ENCODE measurements around the gene VKORC1L1. TPM values are rescaled to one million over a fixed set of nuclear protein-coding genes. Genes with fewer than 3 reads are reported as not detected.
"Not testable (repeated sequence)": the region's sequence is repeated elsewhere in the genome, so short reads cannot be mapped to it uniquely, and the experiment has no call there.

Gene VKORC1L1
- total and polyA plus RNA-seq, 9 donors, result 11.0 to 24.4 (median 20.4) TPM

GRCh38 chr7:65983965-65984658, 111.2 kb downstream of the VKORC1L1 start:
- no peaks in the 10 kb centered on the region for H3K9me3 ChIP-seq (replicated peaks; ENCODE audit: control insufficient read depth, low read depth, low read length)
- no peaks in the 10 kb centered on the region for H3K27me3 ChIP-seq (ENCODE audit: control insufficient read depth, insufficient read depth, low read length)
- peaks cover 12% of the 10 kb centered on the region for H3K36me3 ChIP-seq (ENCODE audit: control insufficient read depth, insufficient read depth, low read length)
- no peak overlapping the region for H3K27ac ChIP-seq (ENCODE audit: low read length)
- no peak overlapping the region for H3K4me3 ChIP-seq (ENCODE audit: low read length)
- WGBS (ENCODE audit: insufficient coverage), result 91% methylated on average over 9 of the region's 10 CpGs
- DNase-seq, result no peak
- peaks cover 18% of the 10 kb centered on the region for H3K4me1 ChIP-seq (ENCODE audit: control insufficient read depth, insufficient read depth, low read length)

GRCh38 chr7:65988084-65988483, 115.2 kb downstream of the VKORC1L1 start:
- no peaks in the 10 kb centered on the region for H3K4me1 ChIP-seq (ENCODE audit: control insufficient read depth, insufficient read depth, low read length)
- no peaks in the 10 kb centered on the region for H3K9me3 ChIP-seq (replicated peaks; ENCODE audit: control insufficient read depth, low read depth, low read length)
- DNase-seq, result no peak
- WGBS (ENCODE audit: insufficient coverage), result 80% methylated on average over 2 of the region's 4 CpGs
- no peaks in the 10 kb centered on the region for H3K27me3 ChIP-seq (ENCODE audit: control insufficient read depth, insufficient read depth, low read length)
- H3K4me3 ChIP-seq (ENCODE audit: low read length), result no peak overlapping the region
- no peak overlapping the region for H3K27ac ChIP-seq (ENCODE audit: low read length)
- H3K36me3 ChIP-seq (ENCODE audit: control insufficient read depth, insufficient read depth, low read length), result no peaks in the 10 kb centered on the region

GRCh38 chr7:65988503-65988902, 115.6 kb downstream of the VKORC1L1 start:
- whole genome bisulfite sequencing (ENCODE audit: insufficient coverage), result no CpG with 5 or more reads among the region's 1 CpG
- not testable (repeated sequence) for DNase-seq; H3K27me3 ChIP-seq (ENCODE audit: control insufficient read depth, insufficient read depth, low read length); H3K4me1 ChIP-seq (ENCODE audit: control insufficient read depth, insufficient read depth, low read length); H3K36me3 ChIP-seq (ENCODE audit: control insufficient read depth, insufficient read depth, low read length); H3K27ac ChIP-seq (ENCODE audit: low read length); H3K9me3 ChIP-seq (replicated peaks; ENCODE audit: control insufficient read depth, low read depth, low read length); H3K4me3 ChIP-seq (ENCODE audit: low read length)

GRCh38 chr7:65989694-65990080, 116.8 kb downstream of the VKORC1L1 start:
- Histone ChIP-seq H3K27me3 (ENCODE audit: control insufficient read depth, insufficient read depth, low read length) (no peaks in the 10 kb centered on the region), H3K27ac (ENCODE audit: low read length) (no peak overlapping the region), H3K4me1 (ENCODE audit: control insufficient read depth, insufficient read depth, low read length) (no peaks in the 10 kb centered on the region), H3K9me3 (replicated peaks; ENCODE audit: control insufficient read depth, low read depth, low read length) (no peaks in the 10 kb centered on the region), H3K4me3 (ENCODE audit: low read length) (no peak overlapping the region), H3K36me3 (ENCODE audit: control insufficient read depth, insufficient read depth, low read length) (no peaks in the 10 kb centered on the region)
- DNase-seq, result no peak
- no CpG with 5 or more reads among the region's 3 CpGs for WGBS (ENCODE audit: insufficient coverage)

- H3K9me3 ChIP-seq (replicated peaks; ENCODE audit: control insufficient read depth, low read depth, low read length); H3K27ac ChIP-seq (ENCODE audit: low read length); H3K36me3 ChIP-seq (ENCODE audit: control insufficient read depth, insufficient read depth, low read length); DNase-seq; H3K4me3 ChIP-seq (ENCODE audit: low read length); H3K27me3 ChIP-seq (ENCODE audit: control insufficient read depth, insufficient read depth, low read length); H3K4me1 ChIP-seq (ENCODE audit: control insufficient read depth, insufficient read depth, low read length): not testable (repeated sequence)
- no CpG with 5 or more reads among the region's 5 CpGs for WGBS (ENCODE audit: insufficient coverage)
Measured at GRCh38 chr7:65991829-65992228, 119.0 kb downstream of the VKORC1L1 start.

DNA sequence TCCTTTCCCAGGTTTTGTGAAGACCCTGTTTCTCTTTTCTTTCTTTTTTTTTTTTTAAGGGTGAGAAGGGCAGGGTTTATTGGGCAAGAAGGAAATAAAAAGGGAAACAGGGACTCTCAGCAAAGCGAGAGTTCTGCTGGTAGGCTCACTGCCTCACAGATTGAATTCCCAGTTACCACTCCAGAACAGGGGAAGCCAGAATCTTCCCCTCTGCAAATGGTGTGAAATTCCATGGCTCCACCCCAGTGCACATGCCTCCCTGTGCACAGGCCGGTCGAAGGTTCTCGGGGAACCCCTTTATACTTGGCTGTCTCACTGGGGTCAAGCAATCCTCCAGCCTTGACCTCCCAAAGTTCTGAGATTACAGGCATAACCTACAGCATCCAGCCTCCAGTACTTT, 119.7 kb downstream of the VKORC1L1 start:
- Histone ChIP-seq H3K27ac (ENCODE audit: low read length) (no peak overlapping the region), H3K27me3 (ENCODE audit: control insufficient read depth, insufficient read depth, low read length) (no peaks in the 10 kb centered on the region), H3K4me3 (ENCODE audit: low read length) (no peak overlapping the region), H3K36me3 (ENCODE audit: control insufficient read depth, insufficient read depth, low read length) (no peaks in the 10 kb centered on the region), H3K4me1 (ENCODE audit: control insufficient read depth, insufficient read depth, low read length) (no peaks in the 10 kb centered on the region), H3K9me3 (replicated peaks; ENCODE audit: control insufficient read depth, low read depth, low read length) (no peaks in the 10 kb centered on the region)
- 70% methylated on average over 3 of the region's 4 CpGs for WGBS (ENCODE audit: insufficient coverage)
- no peak for DNase-seq

DNA sequence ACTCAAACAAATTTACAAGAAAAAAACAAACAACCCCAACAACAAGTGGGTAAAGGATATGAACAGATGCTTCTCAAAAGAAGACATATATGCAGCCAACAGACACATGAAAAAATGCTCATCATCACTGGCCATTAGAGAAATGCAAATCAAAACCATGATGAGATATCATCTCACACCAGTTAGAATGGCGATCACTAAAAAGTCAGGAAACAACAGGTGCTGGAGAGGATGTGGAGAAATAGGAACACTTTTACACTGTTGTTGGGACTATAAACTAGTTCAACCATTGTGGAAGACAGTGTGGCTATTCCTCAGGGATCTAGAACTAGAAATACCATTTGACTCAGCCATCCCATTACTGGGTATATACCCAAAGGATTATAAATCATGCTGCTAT, 122.1 kb downstream of the VKORC1L1 start:
- H3K36me3 ChIP-seq (ENCODE audit: control insufficient read depth, insufficient read depth, low read length); H3K9me3 ChIP-seq (replicated peaks; ENCODE audit: control insufficient read depth, low read depth, low read length); H3K27ac ChIP-seq (ENCODE audit: low read length); DNase-seq; H3K27me3 ChIP-seq (ENCODE audit: control insufficient read depth, insufficient read depth, low read length); H3K4me3 ChIP-seq (ENCODE audit: low read length); H3K4me1 ChIP-seq (ENCODE audit: control insufficient read depth, insufficient read depth, low read length): not testable (repeated sequence)
- no CpG with 5 or more reads among the region's 1 CpG for WGBS (ENCODE audit: insufficient coverage)

GRCh38 chr7:66000823-66001417, 128.0 kb downstream of the VKORC1L1 start:
- not testable (repeated sequence) for H3K36me3 ChIP-seq (ENCODE audit: control insufficient read depth, insufficient read depth, low read length); H3K27me3 ChIP-seq (ENCODE audit: control insufficient read depth, insufficient read depth, low read length); DNase-seq; H3K9me3 ChIP-seq (replicated peaks; ENCODE audit: control insufficient read depth, low read depth, low read length); H3K4me1 ChIP-seq (ENCODE audit: control insufficient read depth, insufficient read depth, low read length); H3K27ac ChIP-seq (ENCODE audit: low read length); H3K4me3 ChIP-seq (ENCODE audit: low read length)
- no CpG with 5 or more reads among the region's 5 CpGs for WGBS (ENCODE audit: insufficient coverage)

GRCh38 chr7:66005115-66005671, 132.3 kb downstream of the VKORC1L1 start:
- 82% methylated on average over 2 of the region's 8 CpGs for WGBS (ENCODE audit: insufficient coverage)
- DNase-seq; H3K9me3 ChIP-seq (replicated peaks; ENCODE audit: control insufficient read depth, low read depth, low read length); H3K27ac ChIP-seq (ENCODE audit: low read length); H3K4me1 ChIP-seq (ENCODE audit: control insufficient read depth, insufficient read depth, low read length); H3K27me3 ChIP-seq (ENCODE audit: control insufficient read depth, insufficient read depth, low read length); H3K36me3 ChIP-seq (ENCODE audit: control insufficient read depth, insufficient read depth, low read length); H3K4me3 ChIP-seq (ENCODE audit: low read length): not testable (repeated sequence)

GRCh38 chr7:66007232-66007631, 134.4 kb downstream of the VKORC1L1 start:
- no peaks in the 10 kb centered on the region for H3K9me3 ChIP-seq (replicated peaks; ENCODE audit: control insufficient read depth, low read depth, low read length)
- H3K27ac ChIP-seq (ENCODE audit: low read length), result no peak overlapping the region
- H3K27me3 ChIP-seq (ENCODE audit: control insufficient read depth, insufficient read depth, low read length), result no peaks in the 10 kb centered on the region
- H3K4me1 ChIP-seq (ENCODE audit: control insufficient read depth, insufficient read depth, low read length), result no peaks in the 10 kb centered on the region
- WGBS (ENCODE audit: insufficient coverage), result no CpG with 5 or more reads among the region's 6 CpGs
- H3K36me3 ChIP-seq (ENCODE audit: control insufficient read depth, insufficient read depth, low read length), result no peaks in the 10 kb centered on the region
- no peak overlapping the region for H3K4me3 ChIP-seq (ENCODE audit: low read length)
- DNase-seq, result no peak

Measured in muscle of leg (tissue), 11 donors.